IPS-NIHi7 (cell line): Measurements from ENCODE around the gene HOXC9.

Source experiments
- DNase-seq: peaks from one replicate; pipeline ENCODE4 v3.0.0; 2012; ENCODE audit warnings: mixed read lengths; ENCODE audit errors: extremely low spot score

HOXC9 gene

GRCh38 chr12:53988541-53989226, 11.3 kb upstream of the HOXC9 start:
- no peak for DNase-seq

GRCh38 chr12:53989227-53990113, 10.5 kb upstream of the HOXC9 start:
- no peak for DNase-seq

GRCh38 chr12:53990311-53991076, 9.5 kb upstream of the HOXC9 start:
- DNase-seq, result no peak

- no peak for DNase-seq
Observed at GRCh38 chr12:53991077-53991460, 8.9 kb upstream of the HOXC9 start.

- no peak for DNase-seq
Observed at GRCh38 chr12:53992377-53992889, 7.5 kb upstream of the HOXC9 start.

GRCh38 chr12:53993162-53994008, 6.6 kb upstream of the HOXC9 start:
- DNase-seq, result no peak

- DNase-seq, result no peak
Observed at GRCh38 chr12:53994009-53994263, 6.0 kb upstream of the HOXC9 start.

GRCh38 chr12:53994264-53995001, 5.5 kb upstream of the HOXC9 start:
- DNase-seq, result no peak

GRCh38 chr12:53995002-53995377, 5.0 kb upstream of the HOXC9 start:
- no peak for DNase-seq

GRCh38 chr12:53995378-53996239, 4.4 kb upstream of the HOXC9 start:
- DNase-seq, result no peak

GRCh38 chr12:53996240-53997203, 3.4 kb upstream of the HOXC9 start:
- no peak for DNase-seq

GRCh38 chr12:53997204-53998109, 2.5 kb upstream of the HOXC9 start:
- no peak for DNase-seq

- DNase-seq, result no peak
Observed at GRCh38 chr12:53998110-53998899, 1.7 kb upstream of the HOXC9 start.

- no peak for DNase-seq
Observed at GRCh38 chr12:53998900-53999236, 1.1 kb upstream of the HOXC9 start.

- DNase-seq, result no peak
Observed at GRCh38 chr12:53999559-54000115, 324 bp upstream of the HOXC9 start.
